ENCODE results near the gene CCNE1. TPM values are rescaled to one million over a fixed set of nuclear protein-coding genes. Genes with fewer than 3 reads are reported as not detected.

CCNE1 gene
- total RNA-seq, 1 donor from 2014 or later: 6.0 TPM

Other genes starting within 250 kb of the CCNE1 start
- gene POP4, start 205.7 kb upstream of the CCNE1 start, total RNA-seq: 66.4 and 113 TPM in 2 replicates
- 7.6 and 20.7 TPM in 2 replicates for gene PLEKHF1, start 146.5 kb upstream of the CCNE1 start, total RNA-seq
- gene C19orf12, start 96.7 kb upstream of the CCNE1 start, total RNA-seq: 36.7 and 37.3 TPM in 2 replicates
- 60.4 and 74.9 TPM in 2 replicates for gene URI1, start 130.2 kb downstream of the CCNE1 start, total RNA-seq

Measured in renal cortical epithelial cell (primary cell).